Measurements from ENCODE around the gene CRMP1. TPM values are rescaled to one million over a fixed set of nuclear protein-coding genes. Genes with fewer than 3 reads are reported as not detected.

The CRMP1 gene
- total and polyA plus RNA-seq, 2 of the 4 experiments (the other 2 are of a cell fraction): 4.1 to 7.4 TPM

- no peak overlapping the region for H2BK120ac ChIP-seq (ENCODE audit: low read depth, low read length)
- POLR2A ChIA-PET (ENCODE audit: unreplicated experiment): no interaction called here
- 88% methylated on average over 1 of the region's 3 CpGs; no CpG with 5 or more reads in 1 of the 2 experiments for WGBS, 2 experiments (ENCODE audit: extremely low coverage in 2 of 2, insufficient read length in 1 of 2)
These were observed 9.9 kb downstream of the CRMP1 start for GRCh38 chr4:5882947-5883346.

More at GRCh38 chr4:5882947-5883346, 9.9 kb downstream of the CRMP1 start:
- Histone ChIP-seq H2AFZ (replicated peaks; ENCODE audit: low read length, poor library complexity) (no peak overlapping the region), H4K5ac (ENCODE audit: low read depth, low read length) (no peak overlapping the region), H3K4ac (ENCODE audit: low read depth, low read length) (no peak overlapping the region), H3K4me1 (ENCODE audit: control insufficient read depth, insufficient read depth, low read length) (no peaks in the 10 kb centered on the region), H3K9me1 (ENCODE audit: insufficient read depth, low read length) (no peaks in the 10 kb centered on the region), H3K4me3 (ENCODE audit: insufficient read depth, low read depth, low read length) (no peak overlapping the region), H2AK9ac (replicated peaks; ENCODE audit: low read depth, low read length, poor library complexity) (no peak overlapping the region), H3K56ac (ENCODE audit: extremely low read depth, insufficient read depth, low read length) (no peak overlapping the region), H3K79me1 (ENCODE audit: low read depth in 1 of 2, low read length in 2 of 2) (no peaks in the 10 kb centered on the region), H2AK5ac (ENCODE audit: low read depth, low read length) (no peak overlapping the region), H3K9ac (ENCODE audit: low read depth, low read length) (no peak overlapping the region), H3K14ac (replicated peaks; ENCODE audit: low read depth, low read length) (no peak overlapping the region), H3K23ac (ENCODE audit: low read depth, low read length) (no peak overlapping the region), H3K4me2 (ENCODE audit: low read depth, low read length) (no peak overlapping the region), H3K18ac (ENCODE audit: low read depth, low read length) (no peak overlapping the region), H2BK5ac (ENCODE audit: low read depth, low read length, poor library complexity, severe bottlenecking) (no peak overlapping the region), H4K8ac (ENCODE audit: low read depth in 2 of 2, low read length in 2 of 2) (no peak overlapping the region), H4K91ac (ENCODE audit: insufficient read depth, low read depth, low read length) (no peak overlapping the region), H4K20me1 (ENCODE audit: insufficient read depth, low read length) (peaks cover 3% of the 10 kb centered on the region), H3K27ac (ENCODE audit: insufficient read depth, low read length) (no peak overlapping the region), H3K27me3 (ENCODE audit: control insufficient read depth, insufficient read depth, low read length) (peaks cover 6% of the 10 kb centered on the region), H3K36me3 (ENCODE audit: control insufficient read depth, insufficient read depth, low read length) (no peaks in the 10 kb centered on the region), H2BK15ac (ENCODE audit: low read depth, low read length) (no peak overlapping the region), H2BK20ac (ENCODE audit: low read depth, low read length) (no peak overlapping the region), H3K9me3 (ENCODE audit: control insufficient read depth, insufficient read depth, low read length) (no peaks in the 10 kb centered on the region)
- DNase-seq (no peak), ATAC-seq (ENCODE audit: low read depth) (no peak)
- dilution Hi-C loops (cut with HindIII; ENCODE audit: low sequenced_read_pairs, unreplicated experiment): no loop called here
- in situ Hi-C loops (cut with MboI; ENCODE audit: low sequenced_read_pairs): no loop called here
- no TSS peak for BruUV-seq (replicated peaks)
- TF ChIP-seq RAD21 (IDR thresholded peaks at IDR 0.05; ENCODE audit: low read length) (no peak), RCOR1 (IDR thresholded peaks at IDR 0.05; ENCODE audit: insufficient replicate concordance, low read length) (no peak), CTCF (conservative IDR thresholded peaks at IDR 0.05; ENCODE audit: low read depth, low read length) (no peak), MAFK (IDR thresholded peaks at IDR 0.05; ENCODE audit: low read depth, low read length) (no peak), RFX5 (IDR thresholded peaks at IDR 0.05; ENCODE audit: low read depth, low read length) (no peak), POLR2A (IDR thresholded peaks at IDR 0.05; ENCODE audit: low read depth, low read length) (no peak), CHD1 (IDR thresholded peaks at IDR 0.05; ENCODE audit: low read depth, low read length) (no peak), MXI1 (IDR thresholded peaks at IDR 0.05; ENCODE audit: borderline replicate concordance, low read depth, low read length) (no peak), BHLHE40 (IDR thresholded peaks at IDR 0.05; ENCODE audit: low read depth, low read length) (no peak), SMC3 (IDR thresholded peaks at IDR 0.05; ENCODE audit: low read depth, low read length) (no peak), CEBPB (IDR thresholded peaks at IDR 0.05; ENCODE audit: low read depth, low read length) (no peak), NFE2L2 (IDR thresholded peaks at IDR 0.05; ENCODE audit: low read depth, low read length) (no peak), MAZ (IDR thresholded peaks at IDR 0.05; ENCODE audit: borderline replicate concordance, low read depth, low read length) (no peak), FOS (IDR thresholded peaks at IDR 0.05; ENCODE audit: low read depth, low read length) (no peak)
- TF ChIP-seq, protein P1, sequence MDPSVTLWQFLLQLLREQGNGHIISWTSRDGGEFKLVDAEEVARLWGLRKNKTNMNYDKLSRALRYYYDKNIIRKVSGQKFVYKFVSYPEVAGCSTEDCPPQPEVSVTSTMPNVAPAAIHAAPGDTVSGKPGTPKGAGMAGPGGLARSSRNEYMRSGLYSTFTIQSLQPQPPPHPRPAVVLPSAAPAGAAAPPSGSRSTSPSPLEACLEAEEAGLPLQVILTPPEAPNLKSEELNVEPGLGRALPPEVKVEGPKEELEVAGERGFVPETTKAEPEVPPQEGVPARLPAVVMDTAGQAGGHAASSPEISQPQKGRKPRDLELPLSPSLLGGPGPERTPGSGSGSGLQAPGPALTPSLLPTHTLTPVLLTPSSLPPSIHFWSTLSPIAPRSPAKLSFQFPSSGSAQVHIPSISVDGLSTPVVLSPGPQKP (IDR thresholded peaks at IDR 0.05; ENCODE audit: borderline replicate concordance, low read depth, low read length): no peak
- TF ChIP-seq, protein P2, sequence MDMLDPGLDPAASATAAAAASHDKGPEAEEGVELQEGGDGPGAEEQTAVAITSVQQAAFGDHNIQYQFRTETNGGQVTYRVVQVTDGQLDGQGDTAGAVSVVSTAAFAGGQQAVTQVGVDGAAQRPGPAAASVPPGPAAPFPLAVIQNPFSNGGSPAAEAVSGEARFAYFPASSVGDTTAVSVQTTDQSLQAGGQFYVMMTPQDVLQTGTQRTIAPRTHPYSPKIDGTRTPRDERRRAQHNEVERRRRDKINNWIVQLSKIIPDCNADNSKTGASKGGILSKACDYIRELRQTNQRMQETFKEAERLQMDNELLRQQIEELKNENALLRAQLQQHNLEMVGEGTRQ (IDR thresholded peaks at IDR 0.05; ENCODE audit: low read depth, low read length): no peak
- intact Hi-C loops (cut with micrococcal nuclease): no loop called here
- CTCF ChIA-PET: no interaction called here
